Liver (tissue), 9 donors: ENCODE data around the gene CEP250. TPM values are rescaled to one million over a fixed set of nuclear protein-coding genes. Genes with fewer than 3 reads are reported as not detected.

Experiments
- DNase-seq: peaks from one replicate; pipeline ENCODE4 v3.0.0-alpha.2; 2017; ENCODE audit warnings: low spot score
- H3K27ac ChIP-seq, 2 donors: one replicate each; pipeline ENCODE4 v1.7.0; 2013; ENCODE audit warnings: inconsistent platforms in 2 of 2, low read length in 2 of 2, control low read depth in 1 of 2, low read depth in 1 of 2, mild to moderate bottlenecking in 1 of 2
- H3K27me3 ChIP-seq, 4 donors: one replicate each; pipeline versions ENCODE4 v1.6.1 to v1.7.0; 2013; ENCODE audit warnings: low read length in 3 of 4, inconsistent platforms in 1 of 4, mild to moderate bottlenecking in 1 of 4, moderate library complexity in 1 of 4; ENCODE audit not compliant: control insufficient read depth in 4 of 4, insufficient read depth in 4 of 4
- H3K36me3 ChIP-seq, 4 donors: one replicate each; pipeline versions ENCODE4 v1.6.1 to v1.7.0; 2013; ENCODE audit warnings: low read length in 3 of 4, mild to moderate bottlenecking in 3 of 4, low read depth in 1 of 4, moderate library complexity in 1 of 4; ENCODE audit not compliant: control insufficient read depth in 4 of 4, insufficient read depth in 3 of 4
- H3K4me1 ChIP-seq, 4 donors: one replicate each; pipeline versions ENCODE4 v1.6.1 to v1.7.0; 2013; ENCODE audit warnings: low read length in 3 of 4, mild to moderate bottlenecking in 3 of 4, moderate library complexity in 1 of 4; ENCODE audit not compliant: control insufficient read depth in 4 of 4, insufficient read depth in 4 of 4
- H3K4me3 ChIP-seq, 3 donors: one replicate each; pipeline versions ENCODE4 v1.6.1 to v1.7.0; 2013; ENCODE audit warnings: low read length in 3 of 3, control low read depth in 1 of 3, low read depth in 1 of 3, mild to moderate bottlenecking in 1 of 3
- H3K9ac ChIP-seq, 2 donors: one replicate each; pipeline ENCODE4 v1.7.0; 2013; ENCODE audit warnings: low read length in 2 of 2, mild to moderate bottlenecking in 2 of 2, moderate library complexity in 2 of 2, control low read depth in 1 of 2, low read depth in 1 of 2
- H3K9me3 ChIP-seq, 4 donors: one replicate each; pipeline versions ENCODE4 v1.6.1 to v1.7.0; 2013; ENCODE audit warnings: low read length in 3 of 4; ENCODE audit not compliant: control insufficient read depth in 4 of 4
- ATF3 ChIP-seq: IDR thresholded peaks from 2 replicates; pipeline ENCODE4 v1.6.1; 2016; ENCODE audit warnings: antibody characterized with exemption
- CTCF ChIP-seq: fragments of 150-350 bp; IDR thresholded peaks from 2 replicates; pipeline ENCODE4 v1.5.1; 2017; ENCODE audit warnings: improper control_type of control experiment, low read depth, low read length; ENCODE audit not compliant: missing input control
- EGR1 ChIP-seq, 2 donors: IDR thresholded peaks; 2 replicates each; pipeline ENCODE4 v1.6.1; 2016 to 2018; ENCODE audit warnings: antibody characterized with exemption in 2 of 2, low read depth in 2 of 2
- FOXA1 ChIP-seq: IDR thresholded peaks from 2 replicates; pipeline ENCODE4 v1.6.1; 2016; ENCODE audit warnings: antibody characterized with exemption
- FOXA2 ChIP-seq: IDR thresholded peaks from 2 replicates; pipeline ENCODE4 v1.6.1; 2016; ENCODE audit warnings: antibody characterized with exemption
- GABPA ChIP-seq, 2 donors: IDR thresholded peaks in 1 of 2; conservative IDR thresholded peaks in 1 of 2; 2 replicates each; pipeline ENCODE4 v1.6.1; 2016; ENCODE audit warnings: antibody characterized with exemption in 2 of 2, mild to moderate bottlenecking in 1 of 2, moderate library complexity in 1 of 2
- HNF4A ChIP-seq, 2 donors: conservative IDR thresholded peaks; 2 replicates each; pipeline ENCODE4 v1.6.1; 2016; ENCODE audit warnings: antibody characterized with exemption in 2 of 2, mild to moderate bottlenecking in 2 of 2
- HNF4G ChIP-seq: IDR thresholded peaks from 2 replicates; pipeline ENCODE4 v1.6.1; 2016; ENCODE audit warnings: antibody characterized with exemption
- JUND ChIP-seq, 2 donors: IDR thresholded peaks; 2 replicates each; pipeline ENCODE4 v1.6.1; 2016; ENCODE audit warnings: antibody characterized with exemption in 2 of 2
- MAX ChIP-seq: IDR thresholded peaks from 2 replicates; pipeline ENCODE4 v1.6.1; 2016; ENCODE audit warnings: antibody characterized with exemption
- RAD21 ChIP-seq, 2 donors: IDR thresholded peaks; 2 replicates each; pipeline ENCODE4 v1.6.1; 2016; ENCODE audit warnings: antibody characterized with exemption in 2 of 2, mild to moderate bottlenecking in 2 of 2
- RXRA ChIP-seq, 2 donors: IDR thresholded peaks; 2 replicates each; pipeline ENCODE4 v1.6.1; 2017 to 2018; ENCODE audit warnings: antibody characterized with exemption in 2 of 2, mild to moderate bottlenecking in 1 of 2
- SP1 ChIP-seq: IDR thresholded peaks from 2 replicates; pipeline ENCODE4 v1.6.1; 2018; ENCODE audit warnings: antibody characterized with exemption, mild to moderate bottlenecking
- TAF1 ChIP-seq: conservative IDR thresholded peaks from 2 replicates; pipeline ENCODE4 v1.6.1; 2016; ENCODE audit warnings: antibody characterized with exemption, mild to moderate bottlenecking
- YY1 ChIP-seq: IDR thresholded peaks from 2 replicates; pipeline ENCODE4 v1.6.1; 2016; ENCODE audit warnings: antibody characterized with exemption, mild to moderate bottlenecking
- ZBTB33 ChIP-seq: IDR thresholded peaks from 2 replicates; pipeline ENCODE4 v1.6.1; 2016; ENCODE audit warnings: antibody characterized with exemption
- WGBS: extraction: QIAGEN DNeasy Blood & Tissue Kit; methylation state at CpG from one replicate; pipeline ENCODE4 v1.1.7; 2013; 5-methylcytosine and 5-hydroxymethylcytosine counted together
- polyA plus RNA-seq, 2 donors: library from polyadenylated mRNA; stranded (reverse) in 1 of 2; unstranded in 1 of 2; fragments of 200-250 nt in 1 of 2; fragments of >200 nt in 1 of 2; fragmentation: Nextera tagmentation in 1 of 2; extraction: Ambion mirVana in 1 of 2; gene quantifications; one replicate each; pipeline versions ENCODE4 v1.2.1 to v1.2.3, GENCODE V29; 2013 to 2015
- total RNA-seq, 2 donors: library from RNA; depleted of rRNA; stranded (reverse); fragments of >200 nt; gene quantifications; one replicate each; pipeline ENCODE4 v1.2.3, GENCODE V29; 2014
- donor health status: healthy.
- donor health status: healthy.
- donor health status: healthy.
- donor health status: healthy.
- donor health status: healthy.

The CEP250 gene
- total and polyA plus RNA-seq, 4 donors: 3.4 to 13.3 (median 8.3) TPM

GRCh38 chr20:35434085-35435005, 21.1 kb upstream of the CEP250 start:
- Histone ChIP-seq H3K9ac (no peak overlapping the region), H3K27me3 (no peaks in the 10 kb centered on the region), H3K36me3 (no peaks in the 10 kb centered on the region), H3K27ac (no peak overlapping the region), H3K9me3 (no peaks in the 10 kb centered on the region), H3K4me1 (no peaks in the 10 kb centered on the region), H3K4me3 (no peak overlapping the region)
- no peak for TF ChIP-seq TAF1
- no peak for DNase-seq
- 88% methylated on average over 53 of the region's 53 CpGs for WGBS

- no peaks in the 10 kb centered on the region for H3K27me3 ChIP-seq
- H3K4me3 ChIP-seq: no peak overlapping the region
- 87% methylated on average over 4 of the region's 4 CpGs for WGBS
- no peaks in the 10 kb centered on the region for H3K4me1 ChIP-seq
- no peaks in the 10 kb centered on the region for H3K9me3 ChIP-seq
- TF ChIP-seq FOXA2 (no peak), FOXA1 (no peak), TAF1 (no peak), MAX (no peak), GABPA (IDR thresholded peaks at IDR 0.05 in 1 of 2, conservative IDR thresholded peaks at IDR 0.05 in 1 of 2) (no peak), HNF4A (conservative IDR thresholded peaks at IDR 0.05) (no peak), YY1 (no peak), ATF3 (no peak), JUND (IDR thresholded peaks at IDR 0.05) (no peak), EGR1 (IDR thresholded peaks at IDR 0.05; ENCODE audit: low read depth in 2 of 2) (no peak), RXRA (IDR thresholded peaks at IDR 0.05) (no peak), CTCF (no peak), RAD21 (IDR thresholded peaks at IDR 0.05) (no peak), SP1 (no peak)
- DNase-seq: no peak
- H3K9ac ChIP-seq: no peak overlapping the region
- no peaks in the 10 kb centered on the region for H3K36me3 ChIP-seq
- no peak overlapping the region for H3K27ac ChIP-seq
Observed at GRCh38 chr20:35436177-35436573, 19.2 kb upstream of the CEP250 start.

- Histone ChIP-seq H3K36me3 (no peaks in the 10 kb centered on the region), H3K27ac (no peak overlapping the region), H3K9ac (no peak overlapping the region), H3K4me3 (no peak overlapping the region), H3K9me3 (no peaks in the 10 kb centered on the region), H3K27me3 (no peaks in the 10 kb centered on the region), H3K4me1 (no peaks in the 10 kb centered on the region)
- TF ChIP-seq ZBTB33 (no peak), TAF1 (no peak), FOXA1 (no peak), YY1 (no peak), ATF3 (no peak), EGR1 (IDR thresholded peaks at IDR 0.05; ENCODE audit: low read depth in 2 of 2) (no peak), HNF4G (no peak), RAD21 (IDR thresholded peaks at IDR 0.05) (no peak), JUND (IDR thresholded peaks at IDR 0.05) (no peak)
- no peak for DNase-seq
- 77% methylated on average over 8 of the region's 8 CpGs for WGBS
Observed at GRCh38 chr20:35437599-35437998, 17.8 kb upstream of the CEP250 start.
